ENCODE results near the gene MXRA8.

Gene MXRA8

GRCh38 chr1:1367315-1367714, 9.0 kb upstream of the MXRA8 start:
- TF ChIP-seq ELF4 (IDR thresholded peaks at IDR 0.05) (no peak), HDGF (IDR thresholded peaks at IDR 0.05; ENCODE audit: borderline replicate concordance) (no peak), ARNT (IDR thresholded peaks at IDR 0.05) (no peak), FOXM1 (IDR thresholded peaks at IDR 0.05; ENCODE audit: borderline replicate concordance) (no peak), SUZ12 (IDR thresholded peaks at IDR 0.05) (no peak), FOXA1 (IDR thresholded peaks at IDR 0.05) (no peak), ZNF384 (IDR thresholded peaks at IDR 0.05) (no peak), PKNOX1 (IDR thresholded peaks at IDR 0.05) (no peak), NFRKB (IDR thresholded peaks at IDR 0.05) (no peak), BHLHE40 (IDR thresholded peaks at IDR 0.05; ENCODE audit: borderline replicate concordance) (no peak)
- no peak for DNase-seq (ENCODE audit: extremely low spot score)
- ChIA-PET POLR2A (no interaction called here), CTCF (no interaction called here)

GRCh38 chr1:1366699-1367066, 8.3 kb upstream of the MXRA8 start:
- POLR2A ChIA-PET, result no interaction called here

GRCh38 chr1:1365875-1366698, 7.7 kb upstream of the MXRA8 start:
- no peak for DNase-seq (ENCODE audit: extremely low spot score)
- ChIA-PET CTCF (no interaction called here), POLR2A (interaction anchor here (0.8 kb wide), 1 partner anchor 8 kb away, joined by 3 read pairs; no protein-coding TSS in a partner anchor)
- TF ChIP-seq L3MBTL2 (conservative IDR thresholded peaks at IDR 0.05), result no peak
- peak; percentile 47; the same call in 1 of the 2 replicates for TF ChIP-seq TARDBP (IDR thresholded peaks at IDR 0.05)
- TF ChIP-seq HDGF (IDR thresholded peaks at IDR 0.05; ENCODE audit: borderline replicate concordance), result no peak

More at GRCh38 chr1:1366699-1367066, 8.3 kb upstream of the MXRA8 start:
- CTCF ChIA-PET, result no interaction called here
- TF ChIP-seq FOXM1 (IDR thresholded peaks at IDR 0.05; ENCODE audit: borderline replicate concordance) (no peak), CTBP1 (IDR thresholded peaks at IDR 0.05; ENCODE audit: borderline replicate concordance) (no peak), FOXA1 (IDR thresholded peaks at IDR 0.05) (no peak), SP1 (IDR thresholded peaks at IDR 0.05) (no peak), LEF1 (IDR thresholded peaks at IDR 0.05; ENCODE audit: borderline replicate concordance) (no peak), ELF4 (IDR thresholded peaks at IDR 0.05) (no peak), ZNF384 (IDR thresholded peaks at IDR 0.05) (no peak), ARNT (IDR thresholded peaks at IDR 0.05) (no peak), TARDBP (IDR thresholded peaks at IDR 0.05) (no peak), BHLHE40 (IDR thresholded peaks at IDR 0.05; ENCODE audit: borderline replicate concordance) (no peak), HDGF (IDR thresholded peaks at IDR 0.05; ENCODE audit: borderline replicate concordance) (no peak), PKNOX1 (IDR thresholded peaks at IDR 0.05) (no peak), L3MBTL2 (conservative IDR thresholded peaks at IDR 0.05) (no peak), FOXK2 (IDR thresholded peaks at IDR 0.05) (no peak), SUZ12 (IDR thresholded peaks at IDR 0.05) (no peak), NFRKB (IDR thresholded peaks at IDR 0.05) (no peak)
- DNase-seq (ENCODE audit: extremely low spot score), result no peak

GRCh38 chr1:1364266-1364665, 5.9 kb upstream of the MXRA8 start:
- POLR2A ChIA-PET, result no interaction called here
- CTCF ChIA-PET, result interaction anchor here (0.6 kb wide), 1 partner anchor 262 kb away, joined by 3 read pairs; no protein-coding TSS in a partner anchor
- TF ChIP-seq NFRKB (IDR thresholded peaks at IDR 0.05) (no peak), CTBP1 (IDR thresholded peaks at IDR 0.05; ENCODE audit: borderline replicate concordance) (no peak)
- no peak for DNase-seq (ENCODE audit: extremely low spot score)

GRCh38 chr1:1361982-1362423, 3.6 kb upstream of the MXRA8 start:
- TF ChIP-seq SP1 (IDR thresholded peaks at IDR 0.05) (no peak), FOXK2 (IDR thresholded peaks at IDR 0.05) (no peak), CTBP1 (IDR thresholded peaks at IDR 0.05; ENCODE audit: borderline replicate concordance) (no peak), PKNOX1 (IDR thresholded peaks at IDR 0.05) (no peak), SUZ12 (IDR thresholded peaks at IDR 0.05) (no peak), LEF1 (IDR thresholded peaks at IDR 0.05; ENCODE audit: borderline replicate concordance) (no peak), ELF4 (IDR thresholded peaks at IDR 0.05) (no peak), NFRKB (IDR thresholded peaks at IDR 0.05) (no peak), TARDBP (IDR thresholded peaks at IDR 0.05) (no peak), FOXA1 (IDR thresholded peaks at IDR 0.05) (no peak), ARNT (IDR thresholded peaks at IDR 0.05) (no peak), ZNF384 (IDR thresholded peaks at IDR 0.05) (no peak)
- POLR2A ChIA-PET, result no interaction called here
- CTCF ChIA-PET, result no interaction called here
- DNase-seq (ENCODE audit: extremely low spot score), result no peak

GRCh38 chr1:1361233-1361981, 3.1 kb upstream of the MXRA8 start:
- DNase-seq (ENCODE audit: extremely low spot score), result no peak
- no peak for TF ChIP-seq ARNT (IDR thresholded peaks at IDR 0.05)
- no peak for TF ChIP-seq TARDBP (IDR thresholded peaks at IDR 0.05)
- TF ChIP-seq LEF1 (IDR thresholded peaks at IDR 0.05; ENCODE audit: borderline replicate concordance), result no peak
- TF ChIP-seq SUZ12 (IDR thresholded peaks at IDR 0.05), result no peak
- TF ChIP-seq NFRKB (IDR thresholded peaks at IDR 0.05), result no peak
- TF ChIP-seq SP1 (IDR thresholded peaks at IDR 0.05), result no peak
- no peak for TF ChIP-seq HDGF (IDR thresholded peaks at IDR 0.05; ENCODE audit: borderline replicate concordance)
- TF ChIP-seq FOXK2 (IDR thresholded peaks at IDR 0.05), result no peak
- TF ChIP-seq PKNOX1 (IDR thresholded peaks at IDR 0.05), result no peak
- TF ChIP-seq ELF4 (IDR thresholded peaks at IDR 0.05), result no peak
- no peak for TF ChIP-seq CTBP1 (IDR thresholded peaks at IDR 0.05; ENCODE audit: borderline replicate concordance)
- TF ChIP-seq FOXA1 (IDR thresholded peaks at IDR 0.05), result no peak
- CTCF ChIA-PET, result no interaction called here
- POLR2A ChIA-PET, result no interaction called here

All from HEK293T (cell line).